Measurements from ENCODE around the gene RAVER1. TPM values are rescaled to one million over a fixed set of nuclear protein-coding genes. Genes with fewer than 3 reads are reported as not detected.

The RAVER1 gene
- total RNA-seq (2011; cell fraction: chromatin; rRNA removed; ENCODE audit: low replicate concordance), result 30.5 and 66.0 TPM in 2 replicates
- 39.2 and 46.7 TPM in 2 replicates for total RNA-seq (2011; cell fraction: nucleolus; rRNA removed)
- 28.3 and 42.4 TPM in 2 replicates for total RNA-seq (2011; cell fraction: nucleoplasm; rRNA removed)
- total RNA-seq (2014; rRNA removed), result 30.1 and 45.1 TPM in 2 replicates
- total RNA-seq (2014; rRNA removed; fragmentation: Illumina TruSeq; extraction: Trizol), result 2.3 and 2.8 TPM in 2 replicates
- total RNA-seq (2015; rRNA removed; fragmentation: Illumina TruSeq; extraction: Trizol), result 7.0 and 9.3 TPM in 2 replicates
- 112 and 113 TPM in 2 replicates for total RNA-seq (2021)
- 2.4 and 4.9 TPM in 2 replicates for polyA plus RNA-seq (2011; rRNA removed)
- polyA plus RNA-seq (2011; cell fraction: cytosol; rRNA removed), result 3.4 and 9.5 TPM in 2 replicates
- 22.5 and 41.1 TPM in 2 replicates for polyA plus RNA-seq (2011; cell fraction: nucleus; rRNA removed)
- polyA plus RNA-seq (2012), result 39.6 and 39.8 TPM in 2 replicates
- 9.3 and 36.7 TPM in 2 replicates for polyA plus RNA-seq (2014; fragmentation: Illumina TruSeq; extraction: Trizol)
- under 1 TPM; 0.06 to 0.08 TPM for polyA plus RNA-seq (2014; fragmentation: Nextera tagmentation; extraction: Ambion mirVana)
- 24.6 and 29.2 TPM in 2 replicates for polyA plus RNA-seq (2014; rRNA removed)
- polyA minus RNA-seq (2011; rRNA and poly(A)+ RNA removed), result 5.8 and 8.6 TPM in 2 replicates
- 41.5 and 55.1 TPM in 2 replicates for polyA minus RNA-seq (2011; cell fraction: cytosol; rRNA and poly(A)+ RNA removed)
- polyA minus RNA-seq (2011; cell fraction: nucleus; rRNA and poly(A)+ RNA removed), result 14.7 and 15.3 TPM in 2 replicates
- percentile 87 among the genes with signal in this experiment for Bru-seq, nascent RNA
- percentile 82 among the genes with signal in this experiment for BruChase-seq, experiment 1, labeled RNA remaining after a 2-hour chase
- percentile 87 among the genes with signal in this experiment for BruChase-seq, experiment 2, labeled RNA remaining after a 6-hour chase
- long read RNA-seq, experiment 1, partial matches to known transcripts, result 15 of 85 reads
- long read RNA-seq, experiment 1, other reads (novel, unspliced or antisense), result 70 of 85 reads
- long read RNA-seq, experiment 2, transcript RAVER1-208 (13 exons, 3,501 nt), result major isoform, 29 of 66 reads
- long read RNA-seq, experiment 2, partial matches to known transcripts, result 22 of 66 reads
- long read RNA-seq, experiment 2, other reads (novel, unspliced or antisense), result 15 of 66 reads
- long read RNA-seq, experiment 3, partial matches to known transcripts, result 4 of 16 reads
- long read RNA-seq, experiment 3, other reads (novel, unspliced or antisense), result 8 of 16 reads

- in situ Hi-C loops (cut with MboI) (no loop called here), intact Hi-C loops (cut with micrococcal nuclease) (loop anchor here (1.0 to 2.0 kb wide), 4 partner anchors 17 to 246 kb away; partner anchors contain the start of genes FDX2, ICAM1, ICAM5 and SHFL)
- Histone ChIP-seq H3K27ac (ENCODE audit: extremely low read depth, low read depth, low read length) (peak within 1 kb of the TSS; percentile 98), H3K79me2 (ENCODE audit: control insufficient read depth, insufficient read depth, low read length) (peaks cover 72% of the 10 kb centered on the region), H3K9me1 (ENCODE audit: control insufficient read depth, insufficient read depth, low read length) (no peaks in the 10 kb centered on the region), H3K27me3 (ENCODE audit: control insufficient read depth in 2 of 2, insufficient read depth in 2 of 2, low read length in 2 of 2) (no peaks in the 10 kb centered on the region), H4K20me1 (replicated peaks; ENCODE audit: control insufficient read depth, insufficient read depth, low read length) (peaks cover 10% of the 10 kb centered on the region; the same call in 1 of the 2 replicates), H3K4me1 (replicated peaks in 1 of 2; ENCODE audit: control insufficient read depth in 2 of 2, insufficient read depth in 2 of 2, low read length in 2 of 2) (peaks cover 15 to 54% of the 10 kb centered on the region in 2 experiments; a peak in 4 of 5 replicates), H3K36me3 (ENCODE audit: control insufficient read depth, insufficient read depth, low read length) (peaks cover 40% of the 10 kb centered on the region), H3K9me3 (replicated peaks; ENCODE audit: control insufficient read depth, insufficient read depth, low read depth, low read length) (no peaks in the 10 kb centered on the region), H2AFZ (ENCODE audit: low read depth, low read length) (peak within 1 kb of the TSS; percentile 86), H3K4me3 (peak within 1 kb of the TSS; percentile 93), H3K4me2 (ENCODE audit: insufficient read depth, low read length) (peak within 1 kb of the TSS; percentile 92), H3K9ac (ENCODE audit: insufficient read depth in 1 of 2, low read depth in 2 of 2, low read length in 2 of 2) (peak within 1 kb of the TSS; percentile 96 to 99)
- ChIA-PET CTCF (ENCODE audit: low intra/inter-chr PET ratio) (no interaction called here), POLR2A (interaction anchor here (0.6 to 3.9 kb wide), 15 partner anchors 9 to 234 kb away, joined by 3 to 29 read pairs (median 6); partner anchors contain the start of genes FDX2, ICAM5 and TYK2)
- BruUV-seq (replicated peaks), result TSS peak; percentile 66
- FAIRE-seq (peak; percentile 99), DNase-seq (ENCODE audit: extremely low read depth in 1 of 4, low spot score in 3 of 4) (peak; percentile 96 to 99 (median 98)), ATAC-seq (peak; percentile 91)
- under 1% methylated on average over 49 of the region's 82 CpGs for WGBS (ENCODE audit: insufficient coverage, low coverage, missing lambda C conversion rate)
- TF ChIP-seq MYNN (IDR thresholded peaks at IDR 0.05), result no peak
- TF ChIP-seq MYNN (CRISPR knock-in tag; IDR thresholded peaks at IDR 0.05), result no peak
- peak; percentile 85 for TF ChIP-seq SMAD1 (IDR thresholded peaks at IDR 0.05; ENCODE audit: low read depth, low read length, partially characterized antibody)
- peak; percentile 95 for TF ChIP-seq PHF8 (IDR thresholded peaks at IDR 0.05; ENCODE audit: borderline replicate concordance, low read length)
- TF ChIP-seq, protein P1, sequence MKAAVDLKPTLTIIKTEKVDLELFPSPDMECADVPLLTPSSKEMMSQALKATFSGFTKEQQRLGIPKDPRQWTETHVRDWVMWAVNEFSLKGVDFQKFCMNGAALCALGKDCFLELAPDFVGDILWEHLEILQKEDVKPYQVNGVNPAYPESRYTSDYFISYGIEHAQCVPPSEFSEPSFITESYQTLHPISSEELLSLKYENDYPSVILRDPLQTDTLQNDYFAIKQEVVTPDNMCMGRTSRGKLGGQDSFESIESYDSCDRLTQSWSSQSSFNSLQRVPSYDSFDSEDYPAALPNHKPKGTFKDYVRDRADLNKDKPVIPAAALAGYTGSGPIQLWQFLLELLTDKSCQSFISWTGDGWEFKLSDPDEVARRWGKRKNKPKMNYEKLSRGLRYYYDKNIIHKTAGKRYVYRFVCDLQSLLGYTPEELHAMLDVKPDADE (conservative IDR thresholded peaks at IDR 0.05; ENCODE audit: control insufficient read depth, low read depth, low read length), result no peak; the same call in 1 of the 2 replicates
- no peak for TF ChIP-seq ZNF274 (IDR thresholded peaks at IDR 0.05; ENCODE audit: borderline replicate concordance, low read depth, low read length)
- TF ChIP-seq GTF2E2 (tag; IDR thresholded peaks at IDR 0.05), result peak; percentile 90; the same call in 1 of the 2 replicates
- peak; percentile 89 for TF ChIP-seq SAFB (IDR thresholded peaks at IDR 0.05; ENCODE audit: borderline replicate concordance, low read depth, low read length)
Observed at GRCh38 chr19:10332965-10333757, at the start of gene RAVER1. RAVER1 (minus strand) TSS chr19:10333529; CDS start chr19:10333507, 22 bp downstream.

All from K562 (cell line).